NCI-H2107 treated with DMSO at 0.1 percent for 48 hours (cell line): ENCODE data around the gene TGFBR3L.
"Not testable (repeated sequence)": the region's sequence is repeated elsewhere in the genome, so short reads cannot be mapped to it uniquely, and the experiment has no call there.

ENCODE experiments used
- DNase-seq: peaks from one replicate; lab custom pipeline; 2025; ENCODE audit not compliant: unreplicated experiment; lab: John Stamatoyannopoulos, UW

TGFBR3L gene

DNA sequence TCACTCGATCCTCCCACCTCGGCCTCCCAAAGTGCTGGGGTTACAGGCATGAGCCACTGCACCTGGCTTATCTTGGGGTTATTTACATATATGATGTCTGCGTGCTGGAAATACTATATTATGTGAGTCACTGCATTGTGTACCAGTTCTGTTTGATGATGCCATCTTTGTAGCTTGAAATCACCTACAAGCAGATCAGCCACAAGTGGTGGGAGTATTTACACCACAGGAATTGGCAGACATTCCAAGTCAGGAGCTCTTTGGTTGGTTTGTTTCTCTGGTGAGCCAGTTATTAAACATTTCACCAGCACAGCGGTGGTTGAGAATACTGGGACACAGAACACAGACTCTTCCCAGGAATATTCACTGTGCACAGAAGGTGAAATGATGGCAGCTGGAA is 33.3 kb downstream of the TGFBR3L start:
- no peak for DNase-seq

DNA sequence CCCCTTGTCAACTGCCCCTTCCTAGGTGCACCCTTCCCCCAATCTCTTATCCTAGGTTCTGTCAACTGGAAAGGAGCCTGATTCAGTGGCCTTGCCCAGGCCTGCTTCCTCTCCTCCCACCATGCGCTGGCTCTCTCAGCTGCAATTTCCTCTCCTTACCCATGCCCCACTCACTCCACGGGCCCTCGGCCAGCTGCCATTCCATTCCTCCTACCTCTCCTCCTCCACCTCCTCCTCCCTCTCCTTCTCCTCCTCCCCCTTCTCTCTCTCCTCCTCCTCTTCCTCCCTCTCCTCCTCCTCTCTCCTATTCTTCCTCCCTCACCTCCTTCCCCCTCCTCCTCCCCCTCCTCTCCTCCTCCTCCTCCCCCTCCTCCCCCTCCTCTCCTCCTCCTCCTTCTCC is 38.4 kb downstream of the TGFBR3L start:
- DNase-seq = no peak

DNA sequence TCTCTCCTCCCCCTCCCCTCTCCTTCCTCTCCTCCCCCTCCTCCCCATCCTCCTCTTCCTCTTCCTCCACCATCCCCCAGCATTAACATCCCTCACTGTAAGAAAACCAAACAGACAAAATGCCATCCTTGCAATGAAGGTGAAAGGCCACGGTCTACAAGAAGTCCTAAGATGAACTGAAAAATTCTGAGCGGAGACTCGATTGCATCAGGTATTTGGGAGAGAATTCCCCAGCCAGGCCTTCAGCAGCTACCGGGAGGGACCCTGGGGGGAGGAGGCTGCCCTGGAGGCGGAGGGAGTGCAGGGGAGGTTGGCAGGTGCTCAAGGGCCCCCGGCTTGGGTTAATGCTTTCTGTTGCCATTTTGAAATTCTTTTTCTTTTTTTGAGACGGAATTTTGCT is 38.9 kb downstream of the TGFBR3L start:
- no peak for DNase-seq

DNA sequence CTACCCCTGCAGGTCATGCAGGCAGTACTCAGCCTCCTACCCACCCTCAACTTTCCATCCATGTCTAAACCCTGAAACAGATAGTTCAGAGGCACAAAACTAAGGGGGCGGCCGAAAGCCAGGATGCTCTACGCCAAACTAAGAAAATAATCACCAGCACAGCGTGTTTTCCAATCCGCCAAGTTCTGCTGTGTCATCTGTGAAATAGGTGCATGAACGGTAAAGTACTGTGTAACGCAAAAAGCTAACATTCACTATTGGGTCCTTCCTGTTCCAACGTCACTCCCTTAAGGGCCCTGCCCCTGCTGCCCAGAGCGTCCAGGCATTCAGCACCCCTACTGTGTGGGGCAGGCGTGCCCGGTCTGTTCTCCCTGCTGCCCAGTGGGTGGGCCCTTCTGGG is 41.1 kb downstream of the TGFBR3L start:
- DNase-seq = no peak

DNA sequence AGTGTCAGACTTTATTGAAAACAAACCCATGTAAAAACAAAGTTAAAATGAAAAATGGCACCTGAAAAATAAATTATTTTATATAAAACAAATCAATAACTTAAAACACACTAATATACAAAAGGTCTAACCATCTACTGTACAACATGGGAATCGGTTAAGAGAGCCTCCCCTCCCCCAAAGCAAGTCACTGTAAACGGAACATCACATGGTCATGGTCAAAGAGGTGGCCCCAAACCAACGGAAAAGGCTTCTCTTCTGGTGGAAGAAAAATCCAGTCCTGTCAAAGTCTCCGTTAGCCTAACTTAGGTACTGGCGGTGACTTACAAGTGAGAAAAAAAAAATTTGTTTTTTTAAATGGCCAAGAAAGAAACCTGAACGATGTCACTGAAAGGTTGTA is 44.6 kb downstream of the TGFBR3L start:
- DNase-seq = no peak

GRCh38 chr19:7961082-7961481 is 46.5 kb downstream of the TGFBR3L start:
- not testable (repeated sequence) for DNase-seq

DNA sequence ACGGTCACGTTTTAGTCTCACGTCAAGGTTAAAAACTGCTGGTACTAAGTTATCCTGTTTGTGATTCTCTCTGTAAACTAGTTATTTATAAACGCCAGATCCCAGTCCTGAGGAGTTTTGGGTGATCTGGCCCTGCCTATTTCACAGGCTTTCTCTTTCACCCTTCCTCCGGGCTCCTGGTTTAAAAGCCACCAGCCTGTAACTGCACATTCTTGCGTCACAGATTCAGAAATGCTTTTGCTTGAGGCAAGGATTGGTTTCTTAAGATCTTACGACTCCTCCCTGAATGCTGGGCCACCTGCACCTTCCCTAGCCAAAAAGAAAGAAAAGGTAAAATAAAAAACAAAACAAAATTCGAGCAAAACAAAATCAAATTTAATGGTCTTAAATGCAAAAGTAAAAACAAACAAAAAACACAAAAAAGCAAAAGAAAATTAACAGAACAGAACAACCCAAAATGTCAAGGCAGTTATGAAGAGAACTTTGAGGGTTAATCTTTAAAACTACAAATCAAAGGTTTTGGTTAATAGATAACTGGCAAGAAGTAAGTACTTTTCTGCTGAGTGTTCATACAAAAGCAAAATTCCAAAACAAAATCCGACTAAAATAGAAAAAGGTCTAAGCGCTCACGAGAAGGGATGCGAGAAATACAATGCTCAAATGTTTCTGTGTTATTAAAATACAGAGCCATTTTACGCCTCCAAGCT is 47.4 kb downstream of the TGFBR3L start:
- no peak for DNase-seq

DNA sequence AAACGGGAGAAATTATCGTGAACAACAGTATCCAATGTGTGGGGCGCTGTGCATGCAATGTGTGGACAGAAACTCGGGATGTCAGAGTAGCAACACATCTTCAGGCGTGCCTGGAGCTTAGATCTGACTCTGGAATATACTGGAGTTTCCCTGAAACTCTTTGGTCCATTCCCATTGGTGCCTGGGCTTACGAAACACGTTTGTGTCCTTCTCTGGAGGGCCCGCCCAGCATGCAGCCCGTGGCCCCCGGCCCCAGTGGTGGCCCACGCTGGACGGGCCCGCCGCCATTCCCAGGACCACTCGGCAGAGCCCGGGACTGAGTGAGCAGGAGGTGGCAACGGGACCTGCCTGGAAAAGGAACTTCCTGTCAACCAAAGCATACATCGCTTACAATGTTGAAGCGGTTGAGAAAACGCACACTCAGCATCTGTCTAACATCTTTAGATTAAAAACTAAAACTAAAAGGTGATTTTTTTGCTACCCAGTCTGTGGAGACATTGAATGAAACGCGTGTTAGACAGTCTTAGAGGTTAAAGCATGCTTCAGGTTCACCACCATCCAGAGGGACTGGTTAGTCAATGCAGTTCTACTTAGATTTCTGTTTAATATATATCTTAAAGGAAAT is 48.1 kb downstream of the TGFBR3L start:
- no peak for DNase-seq

DNA sequence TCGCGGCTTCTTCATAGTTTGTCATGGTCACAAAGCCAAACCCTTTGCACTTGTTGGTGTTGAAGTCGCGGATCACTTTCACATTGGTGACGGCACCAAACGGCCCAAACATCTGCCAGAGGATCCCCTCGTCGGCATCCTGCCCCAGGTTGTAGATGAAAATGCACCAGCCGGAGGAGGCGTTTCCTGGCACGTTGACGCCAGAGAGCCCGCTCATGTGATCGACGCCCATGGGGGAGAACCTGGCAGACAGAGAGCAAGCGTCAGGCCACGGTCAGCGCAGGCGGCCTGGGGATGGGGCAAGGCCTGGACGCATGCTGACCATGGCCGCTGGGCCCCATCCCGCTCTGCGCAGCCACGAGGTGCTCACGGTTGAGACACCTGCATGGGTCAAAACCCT is 48.9 kb downstream of the TGFBR3L start:
- no peak for DNase-seq

GRCh38 chr19:7965259-7965841 is 50.7 kb downstream of the TGFBR3L start:
- DNase-seq = no peak

DNA sequence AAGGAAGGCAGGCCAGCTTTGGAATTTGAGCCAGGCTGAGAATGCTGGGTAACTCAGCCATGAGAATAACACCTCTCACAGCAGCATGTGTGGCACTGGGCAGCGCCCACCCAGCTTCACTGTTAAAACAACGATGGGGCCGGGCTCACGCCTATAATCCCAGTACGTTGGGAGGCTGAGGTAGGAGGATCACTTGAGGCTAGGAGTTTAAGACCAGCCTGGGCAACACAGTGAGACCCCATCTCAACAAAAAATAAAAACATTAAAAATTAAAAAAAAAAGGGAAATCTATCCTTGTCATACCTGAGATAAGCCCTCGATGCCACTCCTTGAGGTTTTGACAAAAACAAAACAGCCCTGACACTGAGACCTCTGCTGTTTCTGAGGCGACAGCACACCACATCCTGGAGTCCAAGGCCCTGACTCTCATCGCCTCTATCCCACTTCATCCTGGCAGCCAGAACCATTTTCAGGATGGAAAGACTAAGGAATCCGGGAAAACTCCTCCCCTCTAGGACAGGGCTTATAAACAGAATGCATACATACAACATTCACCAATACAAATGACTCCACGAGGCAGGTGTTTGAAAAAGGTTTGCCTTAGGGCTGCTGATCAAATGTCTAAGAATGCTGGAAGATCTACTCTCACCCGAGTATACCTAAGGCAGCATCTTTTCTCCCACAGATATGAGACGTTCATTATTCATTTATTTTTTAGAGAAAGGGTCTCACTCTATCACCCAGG is 51.5 kb downstream of the TGFBR3L start:
- DNase-seq = no peak

GRCh38 chr19:7968008-7968795 is 53.6 kb downstream of the TGFBR3L start:
- no peak for DNase-seq
